WI38 (cell line): Measurements from ENCODE around the gene FXYD5.

Source experiments
- H3K4me3 ChIP-seq: 2 replicates; pipeline ENCODE4 v1.5.1; 2011; ENCODE audit warnings: low read depth, mild to moderate bottlenecking, control low read depth, low read length
- TF ChIP-seq, protein P1 (sequence below): IDR thresholded peaks from 2 replicates; pipeline ENCODE4 v1.5.1; 2012; ENCODE audit warnings: low read depth, mild to moderate bottlenecking, control low read depth, low read length

Gene FXYD5

GRCh38 chr19:35199481-35199880 is 44.9 kb downstream of the FXYD5 start:
- H3K4me3 ChIP-seq = no peak overlapping the region
- TF ChIP-seq, protein P1, sequence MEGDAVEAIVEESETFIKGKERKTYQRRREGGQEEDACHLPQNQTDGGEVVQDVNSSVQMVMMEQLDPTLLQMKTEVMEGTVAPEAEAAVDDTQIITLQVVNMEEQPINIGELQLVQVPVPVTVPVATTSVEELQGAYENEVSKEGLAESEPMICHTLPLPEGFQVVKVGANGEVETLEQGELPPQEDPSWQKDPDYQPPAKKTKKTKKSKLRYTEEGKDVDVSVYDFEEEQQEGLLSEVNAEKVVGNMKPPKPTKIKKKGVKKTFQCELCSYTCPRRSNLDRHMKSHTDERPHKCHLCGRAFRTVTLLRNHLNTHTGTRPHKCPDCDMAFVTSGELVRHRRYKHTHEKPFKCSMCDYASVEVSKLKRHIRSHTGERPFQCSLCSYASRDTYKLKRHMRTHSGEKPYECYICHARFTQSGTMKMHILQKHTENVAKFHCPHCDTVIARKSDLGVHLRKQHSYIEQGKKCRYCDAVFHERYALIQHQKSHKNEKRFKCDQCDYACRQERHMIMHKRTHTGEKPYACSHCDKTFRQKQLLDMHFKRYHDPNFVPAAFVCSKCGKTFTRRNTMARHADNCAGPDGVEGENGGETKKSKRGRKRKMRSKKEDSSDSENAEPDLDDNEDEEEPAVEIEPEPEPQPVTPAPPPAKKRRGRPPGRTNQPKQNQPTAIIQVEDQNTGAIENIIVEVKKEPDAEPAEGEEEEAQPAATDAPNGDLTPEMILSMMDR = no peak

DNA sequence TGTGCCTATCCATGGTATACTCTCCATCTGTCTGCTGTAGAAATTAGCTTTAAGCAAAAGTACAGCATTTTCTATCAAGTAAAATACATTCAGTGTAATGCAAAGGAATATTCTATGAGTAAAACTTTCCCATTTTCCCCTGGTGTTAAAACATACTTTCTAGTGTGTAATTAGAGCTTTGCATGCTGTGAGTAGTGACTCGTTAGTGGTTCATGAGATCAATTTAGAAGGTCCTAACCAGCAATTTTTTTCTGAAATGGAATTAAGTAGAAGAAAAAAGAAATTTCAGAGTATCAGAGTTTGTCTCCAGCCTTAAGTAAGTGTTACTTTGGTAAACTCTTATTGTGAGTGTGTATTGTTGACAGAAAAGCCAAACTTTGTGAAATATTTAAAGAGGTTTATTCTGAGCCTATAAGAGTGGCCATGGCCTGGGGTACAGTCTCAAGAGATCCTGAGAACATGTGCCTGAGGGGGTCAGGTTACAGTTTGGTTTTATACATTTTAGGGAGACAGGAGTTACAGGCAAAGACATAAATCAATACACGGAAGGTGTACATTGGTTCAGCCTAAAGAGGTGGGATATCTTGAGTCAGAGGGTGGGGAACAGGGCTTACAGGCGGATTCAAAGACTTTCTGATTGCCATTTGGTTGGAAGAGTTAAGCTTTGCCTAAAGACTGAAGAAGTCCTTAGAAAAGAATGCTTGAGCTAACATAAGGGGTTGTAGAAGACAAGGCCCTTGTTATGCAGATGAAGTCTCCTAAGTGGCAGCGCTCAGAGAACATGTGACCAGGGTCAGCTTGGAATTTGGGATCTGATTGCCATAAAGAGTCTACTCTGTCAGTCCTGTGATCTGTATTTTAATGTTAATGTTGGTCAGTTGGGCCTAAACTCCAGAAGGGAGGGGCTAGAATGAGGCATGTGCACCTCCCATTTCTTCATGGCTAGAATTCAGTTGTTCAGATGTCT is 48.5 kb downstream of the FXYD5 start:
- H3K4me3 ChIP-seq = no peak overlapping the region

GRCh38 chr19:35204799-35205732 is 50.5 kb downstream of the FXYD5 start:
- TF ChIP-seq, protein P1 = no peak
- no peak overlapping the region for H3K4me3 ChIP-seq

More for the DNA sequence above, 48.5 kb downstream of the FXYD5 start:
- TF ChIP-seq, protein P1 = no peak

DNA sequence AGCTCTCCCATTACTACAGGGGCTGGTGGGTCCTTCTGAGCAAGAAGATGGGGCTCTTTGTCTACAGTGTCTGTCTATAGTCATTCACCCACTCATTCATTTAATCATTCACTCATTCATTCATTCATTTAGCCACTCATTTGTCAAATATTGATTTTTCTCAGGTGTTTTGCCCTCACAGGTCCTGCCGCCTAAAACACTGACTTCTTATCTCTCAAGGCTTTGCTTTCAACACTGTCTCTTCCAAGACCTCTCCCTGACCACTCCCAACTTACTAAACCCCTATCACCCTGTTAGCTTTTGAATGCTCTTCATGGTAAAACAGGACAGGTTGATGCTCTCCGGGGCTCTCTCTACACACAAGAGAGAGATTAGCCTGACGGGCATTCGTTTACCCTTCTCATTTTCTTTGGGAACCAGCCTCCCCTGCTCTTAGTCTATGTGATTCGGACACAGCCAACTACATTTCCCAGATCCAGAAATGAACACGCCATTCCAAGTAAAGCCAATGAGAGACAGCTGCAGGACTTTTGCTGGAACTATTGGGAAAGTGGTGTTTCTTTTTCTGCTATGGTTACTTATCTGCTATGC is 51.3 kb downstream of the FXYD5 start:
- TF ChIP-seq, protein P1 = no peak
- H3K4me3 ChIP-seq = no peak overlapping the region

- TF ChIP-seq, protein P1 = no peak
- no peak overlapping the region for H3K4me3 ChIP-seq
These were observed 51.8 kb downstream of the FXYD5 start for GRCh38 chr19:35206379-35206778.

GRCh38 chr19:35206855-35207254 is 52.3 kb downstream of the FXYD5 start:
- H3K4me3 ChIP-seq = no peak overlapping the region
- TF ChIP-seq, protein P1 = no peak
